Lung (tissue), 12 donors: ENCODE results near the gene DPYSL5. TPM values are rescaled to one million over a fixed set of nuclear protein-coding genes. Genes with fewer than 3 reads are reported as not detected.

ENCODE experiments used
- ATAC-seq: fragments of 200-7000 bp; cut with Tn5 transposase; one replicate; pipeline ENCODE4 v1.9.1; 2020; ENCODE audit warnings: moderate number of reproducible peaks; ENCODE audit not compliant: insufficient read depth, low FRiP score
- DNase-seq, 3 donors: peaks; one replicate each; pipeline ENCODE4 v3.0.0-alpha.2; 2013 to 2017
- H3K27ac ChIP-seq, 2 donors: one replicate each; pipeline ENCODE4 v1.5.1; 2013; ENCODE audit warnings: mild to moderate bottlenecking in 2 of 2, moderate library complexity in 2 of 2, control low read depth in 1 of 2, inconsistent platforms in 1 of 2, low read depth in 1 of 2, low read length in 1 of 2
- H3K27me3 ChIP-seq, 3 donors: one replicate each; pipeline ENCODE4 v1.5.1; 2013; ENCODE audit warnings: low read length in 2 of 3; ENCODE audit not compliant: control insufficient read depth in 3 of 3, insufficient read depth in 3 of 3
- H3K36me3 ChIP-seq, 4 donors: one replicate each; pipeline ENCODE4 v1.5.1; 2013; ENCODE audit warnings: low read length in 4 of 4, mild to moderate bottlenecking in 1 of 4, moderate library complexity in 1 of 4; ENCODE audit not compliant: control insufficient read depth in 4 of 4, insufficient read depth in 4 of 4
- H3K4me1 ChIP-seq, 5 donors: one replicate each; pipeline ENCODE4 v1.5.1; 2013; ENCODE audit warnings: low read length in 5 of 5, mild to moderate bottlenecking in 2 of 5, moderate library complexity in 1 of 5; ENCODE audit not compliant: control insufficient read depth in 5 of 5, insufficient read depth in 5 of 5
- H3K4me3 ChIP-seq: one replicate; pipeline ENCODE4 v1.5.1; 2013; ENCODE audit warnings: mild to moderate bottlenecking, control low read depth, moderate library complexity
- H3K9ac ChIP-seq, 2 donors: one replicate each; pipeline ENCODE4 v1.5.1; 2013; ENCODE audit warnings: low read length in 2 of 2, control low read depth in 1 of 2; ENCODE audit not compliant: insufficient read depth in 1 of 2
- H3K9me3 ChIP-seq, 4 donors: one replicate each; pipeline ENCODE4 v1.5.1; 2013; ENCODE audit warnings: low read length in 3 of 4, mild to moderate bottlenecking in 1 of 4, moderate library complexity in 1 of 4; ENCODE audit not compliant: control insufficient read depth in 4 of 4, insufficient read depth in 3 of 4
- CTCF ChIP-seq: IDR thresholded peaks from 2 replicates; pipeline ENCODE4 v1.5.1; 2012; ENCODE audit warnings: mild to moderate bottlenecking; ENCODE audit errors: control extremely low read depth, extremely low read depth
- WGBS, 2 donors: extraction: QIAGEN DNeasy Blood & Tissue Kit; methylation state at CpG; one replicate each; pipeline ENCODE4 v1.1.7; 2013; 5-methylcytosine and 5-hydroxymethylcytosine counted together
- polyA plus RNA-seq, 2 donors: library from polyadenylated mRNA; stranded (reverse); fragments of 200-250 nt; gene quantifications; one replicate each; pipeline ENCODE4 v1.2.1, GENCODE V29; 2013
- total RNA-seq, 2 donors: library from RNA; depleted of rRNA in 1 of 2; stranded (reverse); fragments of >200 nt in 1 of 2; gene quantifications; one replicate each; pipeline ENCODE4 v1.2.1, GENCODE V29; 2014 to 2021
- donor health status: control.
- donor health status: control.
- donor health status: Bipolar disorder and iron deficiency.
- donor health status: healthy.
- donor health status: DM: yes; HTN: yes; CAD: no.

The DPYSL5 gene
- total and polyA plus RNA-seq, 4 donors = 0.09 TPM; not detected in 3

DNA sequence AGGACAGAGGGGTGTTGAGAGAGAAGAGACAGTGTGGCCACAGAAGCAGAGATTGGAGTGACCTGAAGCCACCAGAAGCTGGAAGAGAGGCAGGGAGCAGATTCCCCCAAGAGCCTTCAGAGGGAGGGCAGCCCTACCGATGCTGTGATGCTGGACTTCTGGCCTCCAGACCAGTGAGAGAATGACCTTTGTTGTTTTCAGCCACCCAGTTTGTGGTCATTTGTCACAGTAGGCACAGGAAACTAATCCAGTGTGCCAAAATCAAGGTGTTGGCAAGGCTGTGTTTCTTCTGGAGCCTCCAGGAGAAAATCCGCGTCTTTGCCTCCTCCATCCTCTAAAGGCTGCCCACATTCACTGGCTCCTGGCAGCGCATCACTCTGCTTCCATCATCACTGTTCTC is 137.9 kb downstream of the DPYSL5 start:
- no peak for ATAC-seq
- TF ChIP-seq CTCF = no peak
- H3K27me3 ChIP-seq = no peaks in the 10 kb centered on the region
- H3K36me3 ChIP-seq = peaks cover 0 to 2% (median 0%) of the 10 kb centered on the region in 4 donors
- WGBS, 2 donors = 92 to 99% methylated on average over 4 of the region's 4 CpGs
- no peak for DNase-seq
- no peak overlapping the region for H3K9ac ChIP-seq
- no peak overlapping the region for H3K27ac ChIP-seq
- H3K4me3 ChIP-seq = no peak overlapping the region
- no peaks in the 10 kb centered on the region for H3K9me3 ChIP-seq
- H3K4me1 ChIP-seq = peaks cover 0 to 12% (median 0%) of the 10 kb centered on the region in 5 donors

- Histone ChIP-seq H3K9me3 (no peaks in the 10 kb centered on the region), H3K4me3 (no peak overlapping the region), H3K27me3 (no peaks in the 10 kb centered on the region), H3K27ac (no peak overlapping the region), H3K36me3 (peaks cover 0 to 2% (median 0%) of the 10 kb centered on the region in 4 donors), H3K9ac (no peak overlapping the region), H3K4me1 (peaks cover 0 to 13% (median 0%) of the 10 kb centered on the region in 5 donors)
- no peak for ATAC-seq
- no peak for DNase-seq
- 91 to 93% methylated on average over 5 of the region's 5 CpGs for WGBS, 2 donors
- TF ChIP-seq CTCF = no peak
Observed at GRCh38 chr2:26986576-26986975, 138.6 kb downstream of the DPYSL5 start.

- TF ChIP-seq CTCF = no peak
- 64 to 70% methylated on average over 4 of the region's 4 CpGs for WGBS, 2 donors
- peak in 2 of 3 donors; percentile 49 to 74 for DNase-seq
- no peak overlapping the region for H3K4me3 ChIP-seq
- ATAC-seq = no peak
- H3K9me3 ChIP-seq = no peaks in the 10 kb centered on the region
- no peak overlapping the region for H3K27ac ChIP-seq
- H3K9ac ChIP-seq = no peak overlapping the region
- H3K27me3 ChIP-seq = no peaks in the 10 kb centered on the region
- H3K36me3 ChIP-seq = peaks cover 0 to under 1% (median 0%) of the 10 kb centered on the region in 4 donors
- H3K4me1 ChIP-seq = peaks cover 0 to 7% (median 0%) of the 10 kb centered on the region in 5 donors
Observed at GRCh38 chr2:26988058-26988860, 140.3 kb downstream of the DPYSL5 start.

GRCh38 chr2:26989156-26989555 is 141.2 kb downstream of the DPYSL5 start:
- Histone ChIP-seq H3K36me3 (no peaks in the 10 kb centered on the region), H3K4me1 (peaks cover 0 to 7% (median 0%) of the 10 kb centered on the region in 5 donors), H3K27me3 (no peaks in the 10 kb centered on the region), H3K4me3 (no peak overlapping the region), H3K27ac (no peak overlapping the region), H3K9ac (no peak overlapping the region), H3K9me3 (no peaks in the 10 kb centered on the region)
- TF ChIP-seq CTCF = no peak
- DNase-seq (no peak), ATAC-seq (no peak)
- 89 to 90% methylated on average over 8 of the region's 8 CpGs for WGBS, 2 donors
